IPS DF 6.9 (cell line): ENCODE data around the gene PFDN5.
A peak's percentile ranks its signal among the peaks of the same experiment; 100 is the strongest.

Experiments
- DNase-seq: peaks from one replicate; pipeline ENCODE4 v3.0.0-alpha.2; 2013; ENCODE audit warnings: low read depth, low spot score
- H3K27ac ChIP-seq: one replicate; pipeline ENCODE4 v1.5.1; 2013; ENCODE audit warnings: low read length, control low read depth
- H3K27me3 ChIP-seq: 2 replicates; pipeline ENCODE4 v1.6.1; 2013; ENCODE audit warnings: mild to moderate bottlenecking, low read length; ENCODE audit not compliant: control insufficient read depth, insufficient read depth
- H3K36me3 ChIP-seq: 2 replicates; pipeline ENCODE4 v1.6.1; 2013; ENCODE audit warnings: low read length; ENCODE audit not compliant: control insufficient read depth, insufficient read depth
- H3K4me1 ChIP-seq: 2 replicates; pipeline ENCODE4 v1.6.1; 2013; ENCODE audit warnings: low read length; ENCODE audit not compliant: control insufficient read depth, insufficient read depth
- H3K4me3 ChIP-seq: 2 replicates; pipeline ENCODE4 v1.5.1; 2013; ENCODE audit warnings: mild to moderate bottlenecking, low read length
- H3K9me3 ChIP-seq: 2 replicates; pipeline ENCODE4 v1.6.1; 2013; ENCODE audit warnings: low read length, inconsistent platforms; ENCODE audit not compliant: control insufficient read depth, insufficient read depth
- WGBS: extraction: QIAGEN DNeasy Blood & Tissue Kit; methylation state at CpG from one replicate; pipeline ENCODE4 v1.1.7; 2013; ENCODE audit warnings: mixed read lengths, missing lambda C conversion rate; ENCODE audit not compliant: insufficient read length, insufficient coverage; 5-methylcytosine and 5-hydroxymethylcytosine counted together

PFDN5 gene

GRCh38 chr12:53340398-53340797 is 45.1 kb downstream of the PFDN5 start:
- H3K27ac ChIP-seq, result no peak overlapping the region
- H3K4me1 ChIP-seq, result peaks cover 2% of the 10 kb centered on the region; the same call in 1 of the 2 replicates
- no peaks in the 10 kb centered on the region; the same call in 1 of the 2 replicates for H3K27me3 ChIP-seq
- no peak overlapping the region for H3K4me3 ChIP-seq
- H3K9me3 ChIP-seq, result no peaks in the 10 kb centered on the region
- no peaks in the 10 kb centered on the region for H3K36me3 ChIP-seq
- WGBS, result no CpG with 5 or more reads among the region's 9 CpGs
- no peak for DNase-seq

- no peaks in the 10 kb centered on the region for H3K9me3 ChIP-seq
- H3K27me3 ChIP-seq, result no peaks in the 10 kb centered on the region; the same call in 1 of the 2 replicates
- H3K4me1 ChIP-seq, result peaks cover 4% of the 10 kb centered on the region; the same call in 1 of the 2 replicates
- H3K4me3 ChIP-seq, result no peak overlapping the region
- no peak for DNase-seq
- no peaks in the 10 kb centered on the region for H3K36me3 ChIP-seq
- no CpG with 5 or more reads among the region's 3 CpGs for WGBS
- no peak overlapping the region for H3K27ac ChIP-seq
These were observed 48.1 kb downstream of the PFDN5 start for GRCh38 chr12:53343449-53343848.

DNA sequence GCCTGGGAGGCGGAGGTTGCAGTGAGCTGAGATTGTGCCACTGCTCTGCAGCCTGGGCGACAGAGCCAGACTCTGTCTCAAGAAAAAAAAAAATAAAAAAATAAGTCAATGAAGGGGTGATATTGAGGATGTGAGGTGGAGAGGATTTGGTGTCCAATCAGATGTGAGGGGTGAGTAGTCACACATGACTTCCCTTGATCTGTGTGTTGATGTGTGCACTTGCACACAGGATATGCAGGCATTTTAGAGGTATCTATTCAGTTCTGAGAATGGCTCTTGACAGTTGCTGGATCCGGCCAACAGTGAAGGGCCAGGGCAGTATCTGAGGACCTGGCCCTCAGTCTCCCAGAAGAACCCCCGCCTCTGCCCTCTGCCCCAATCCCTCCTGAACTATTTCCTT is 48.6 kb downstream of the PFDN5 start:
- Histone ChIP-seq H3K4me1 (peaks cover 4% of the 10 kb centered on the region; the same call in 1 of the 2 replicates), H3K9me3 (no peaks in the 10 kb centered on the region), H3K4me3 (no peak overlapping the region), H3K36me3 (no peaks in the 10 kb centered on the region), H3K27me3 (no peaks in the 10 kb centered on the region; the same call in 1 of the 2 replicates), H3K27ac (no peak overlapping the region)
- DNase-seq, result no peak
- WGBS, result no CpG with 5 or more reads among the region's 4 CpGs

GRCh38 chr12:53344487-53344823 is 49.1 kb downstream of the PFDN5 start:
- DNase-seq, result no peak
- no peak overlapping the region for H3K27ac ChIP-seq
- H3K36me3 ChIP-seq, result no peaks in the 10 kb centered on the region
- H3K9me3 ChIP-seq, result no peaks in the 10 kb centered on the region
- no CpG with 5 or more reads among the region's 19 CpGs for WGBS
- H3K4me3 ChIP-seq, result peak overlapping the region; percentile 37; the same call in 1 of the 2 replicates
- H3K27me3 ChIP-seq, result no peaks in the 10 kb centered on the region; the same call in 1 of the 2 replicates
- H3K4me1 ChIP-seq, result peaks cover 4% of the 10 kb centered on the region; the same call in 1 of the 2 replicates

DNA sequence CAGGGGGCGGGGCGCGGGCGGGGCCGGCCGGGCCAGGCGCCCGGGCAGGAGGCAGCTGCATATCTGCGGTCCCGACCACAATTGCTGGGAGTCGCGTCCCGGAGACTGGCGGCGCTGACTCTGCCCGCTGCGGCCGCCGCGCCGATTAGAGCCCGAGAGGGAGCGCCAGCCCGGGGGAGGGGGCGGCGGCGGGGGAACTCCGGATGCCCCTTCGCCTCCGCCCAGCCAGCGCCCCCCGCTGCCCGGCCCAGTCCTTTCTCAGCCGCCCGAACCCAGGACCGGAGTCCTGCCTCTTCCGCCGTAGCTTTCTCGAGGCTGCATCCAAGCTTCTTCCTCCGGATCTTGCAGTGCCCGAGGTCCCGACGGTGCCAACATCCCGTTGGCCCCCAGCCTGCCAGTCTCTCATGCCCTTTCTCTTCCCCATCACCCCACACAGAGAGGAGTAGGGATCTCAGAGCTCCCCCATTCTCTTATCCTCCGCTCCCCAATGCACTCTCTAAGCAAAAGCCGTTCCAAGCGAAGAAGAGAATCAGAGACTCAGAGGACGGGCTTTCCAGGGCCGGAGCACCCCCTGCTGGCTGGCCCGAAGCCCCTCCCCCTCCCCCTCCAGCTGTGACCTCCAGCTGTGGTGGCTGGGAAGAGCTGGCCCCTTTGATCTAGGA is 49.6 kb downstream of the PFDN5 start:
- peaks cover 4% of the 10 kb centered on the region; the same call in 1 of the 2 replicates for H3K4me1 ChIP-seq
- no CpG with 5 or more reads among the region's 50 CpGs for WGBS
- no peak for DNase-seq
- H3K27ac ChIP-seq, result no peak overlapping the region
- H3K36me3 ChIP-seq, result no peaks in the 10 kb centered on the region
- no peaks in the 10 kb centered on the region; the same call in 1 of the 2 replicates for H3K27me3 ChIP-seq
- peak overlapping the region; percentile 37; the same call in 1 of the 2 replicates for H3K4me3 ChIP-seq
- no peaks in the 10 kb centered on the region for H3K9me3 ChIP-seq

GRCh38 chr12:53345486-53346188 is 50.3 kb downstream of the PFDN5 start:
- Histone ChIP-seq H3K36me3 (no peaks in the 10 kb centered on the region), H3K4me1 (peaks cover 4% of the 10 kb centered on the region; the same call in 1 of the 2 replicates), H3K9me3 (no peaks in the 10 kb centered on the region), H3K4me3 (peak overlapping the region; percentile 37; the same call in 1 of the 2 replicates), H3K27ac (no peak overlapping the region), H3K27me3 (no peaks in the 10 kb centered on the region; the same call in 1 of the 2 replicates)
- no peak for DNase-seq
- no CpG with 5 or more reads among the region's 10 CpGs for WGBS

DNA sequence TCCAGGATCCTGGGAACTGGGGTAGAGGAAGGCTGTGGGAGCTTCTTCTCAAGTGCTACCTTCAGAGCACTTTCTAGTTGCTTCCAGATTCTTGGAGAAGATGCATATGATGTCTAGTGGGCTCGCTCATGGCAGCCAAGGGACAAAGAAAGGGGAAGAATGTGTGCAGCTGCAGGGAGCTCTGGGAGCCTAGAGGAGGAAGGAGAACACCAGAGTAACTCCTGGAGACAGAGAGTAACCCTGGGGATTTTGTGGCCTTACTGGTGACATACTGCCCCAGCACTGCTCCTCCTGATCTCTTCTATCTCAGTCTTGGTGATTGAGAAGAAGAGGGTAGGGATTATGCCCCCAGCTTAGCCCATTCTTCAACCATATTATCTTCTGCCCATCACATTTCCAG is 51.1 kb downstream of the PFDN5 start:
- H3K4me1 ChIP-seq, result peaks cover 4% of the 10 kb centered on the region; the same call in 1 of the 2 replicates
- no peaks in the 10 kb centered on the region; the same call in 1 of the 2 replicates for H3K27me3 ChIP-seq
- no peak overlapping the region for H3K4me3 ChIP-seq
- H3K9me3 ChIP-seq, result no peaks in the 10 kb centered on the region
- no CpG with 5 or more reads among the region's 1 CpG for WGBS
- DNase-seq, result no peak
- H3K27ac ChIP-seq, result no peak overlapping the region
- no peaks in the 10 kb centered on the region for H3K36me3 ChIP-seq

- H3K27ac ChIP-seq, result no peak overlapping the region
- no peak for DNase-seq
- H3K4me3 ChIP-seq, result no peak overlapping the region
- H3K4me1 ChIP-seq, result peaks cover 4% of the 10 kb centered on the region; the same call in 1 of the 2 replicates
- H3K36me3 ChIP-seq, result no peaks in the 10 kb centered on the region
- no CpG with 5 or more reads among the region's 4 CpGs for WGBS
- no peaks in the 10 kb centered on the region for H3K9me3 ChIP-seq
- no peaks in the 10 kb centered on the region; the same call in 1 of the 2 replicates for H3K27me3 ChIP-seq
These were observed 52.6 kb downstream of the PFDN5 start for GRCh38 chr12:53347905-53348304.
